Natural killer cell (primary cell): ENCODE results near the gene ENTPD5. TPM values are rescaled to one million over a fixed set of nuclear protein-coding genes. Genes with fewer than 3 reads are reported as not detected.

Experiments used
- ATAC-seq, 3 donors: fragments of 150-1000 bp in 2 of 3; fragments of 200-7000 bp in 1 of 3; cut with Tn5 transposase; 1 replicate in 1 of 3; 2 replicates in 2 of 3; pipeline ENCODE4 v1.10.0; 2021; ENCODE audit warnings: mild to moderate bottlenecking in 2 of 3, moderate library complexity in 2 of 3
- DNase-seq, 2 donors: peaks; one replicate each; pipeline versions ENCODE4 v3.0.0 to v3.0.0-alpha.2; 2013 to 2021; ENCODE audit warnings: mixed read lengths in 1 of 2
- H3K27ac ChIP-seq: one replicate; pipeline ENCODE4 v1.5.1; 2013; ENCODE audit warnings: mild to moderate bottlenecking, low read length
- H3K27me3 ChIP-seq: one replicate; pipeline ENCODE4 v1.6.1; 2013; ENCODE audit warnings: low read length; ENCODE audit not compliant: control insufficient read depth, insufficient read depth
- H3K36me3 ChIP-seq: one replicate; pipeline ENCODE4 v1.6.1; 2013; ENCODE audit warnings: low read length; ENCODE audit not compliant: control insufficient read depth, insufficient read depth
- H3K4me1 ChIP-seq: one replicate; pipeline ENCODE4 v1.6.1; 2013; ENCODE audit warnings: low read length; ENCODE audit not compliant: control insufficient read depth, insufficient read depth
- H3K4me3 ChIP-seq: one replicate; pipeline ENCODE4 v1.5.1; 2013; ENCODE audit warnings: low read length
- H3K9me3 ChIP-seq: one replicate; pipeline ENCODE4 v1.6.1; 2013; ENCODE audit warnings: low read length; ENCODE audit not compliant: control insufficient read depth, insufficient read depth
- H3K27ac Mint-ChIP-seq, 2 donors: one replicate each; pipeline ENCODE4 v1.8.0; 2022; ENCODE audit warnings: mild to moderate bottlenecking in 2 of 2, mixed read lengths in 2 of 2, moderate library complexity in 1 of 2
- H3K27me3 Mint-ChIP-seq, 2 donors: one replicate each; pipeline ENCODE4 v1.8.0; 2022; ENCODE audit warnings: low read depth in 2 of 2, mixed read lengths in 2 of 2
- H3K36me3 Mint-ChIP-seq: one replicate; pipeline ENCODE4 v1.8.0; 2022; ENCODE audit warnings: mixed read lengths
- H3K4me1 Mint-ChIP-seq, 2 donors: one replicate each; pipeline ENCODE4 v1.8.0; 2022; ENCODE audit warnings: mixed read lengths in 2 of 2
- H3K4me3 Mint-ChIP-seq: one replicate; pipeline ENCODE4 v1.8.0; 2022; ENCODE audit warnings: mild to moderate bottlenecking, moderate library complexity, mixed read lengths
- H3K9me3 Mint-ChIP-seq, 2 donors: one replicate each; pipeline ENCODE4 v1.8.0; 2022; ENCODE audit warnings: mixed read lengths in 2 of 2
- WGBS: methylation state at CpG from one replicate; pipeline ENCODE4 v1.1.7; 2013; ENCODE audit warnings: missing lambda C conversion rate; ENCODE audit not compliant: insufficient coverage; 5-methylcytosine and 5-hydroxymethylcytosine counted together
- intact Hi-C: fragments of 100-400 bp; cut with micrococcal nuclease; formaldehyde crosslinking; loops from one replicate; pipeline ENCODE4 v1.14.2; 2022
- total RNA-seq, 4 donors: library from RNA; stranded (reverse); fragments of 120-200 nt in 1 of 4; gene quantifications; one replicate each; pipeline versions ENCODE4 v1.2.3 to v1.2.4, GENCODE V29; 2013 to 2022
- TF ChIP-seq, protein P1 (sequence below): fragments of 200-600 bp; IDR thresholded peaks from one replicate; pipeline ENCODE4 v1.8.0; 2022; ENCODE audit warnings: antibody characterized with exemption

Gene ENTPD5
- total RNA-seq, 3 donors from 2014 or later (not counting 1 experiment from before 2014, with no cell fraction given) = 8.6 to 15.7 (median 13.0) TPM

DNA sequence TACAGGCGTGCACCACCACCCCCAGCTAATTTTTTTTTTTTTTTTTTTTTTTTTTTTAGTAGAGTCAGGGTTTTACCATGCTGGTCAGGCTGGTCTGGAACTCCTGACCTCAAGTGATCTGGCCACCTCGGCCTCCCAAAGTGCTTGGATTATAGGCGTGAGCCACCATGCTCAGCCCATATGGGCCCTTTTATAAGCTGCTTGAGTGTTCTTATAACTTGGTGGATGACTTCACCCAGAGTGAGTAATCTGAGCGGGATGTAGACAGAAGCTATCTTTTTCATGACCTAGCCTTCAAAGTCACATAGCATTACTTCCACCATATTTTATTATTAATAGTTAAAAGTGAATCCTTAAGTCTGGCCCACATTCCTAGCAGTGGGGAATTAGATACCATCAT, 16.5 kb upstream of the ENTPD5 start:
- H3K27me3 Mint-ChIP-seq = no peaks in the 10 kb centered on the region
- no peak for ATAC-seq
- H3K4me1 Mint-ChIP-seq = peaks cover 0 to 4% of the 10 kb centered on the region in 2 donors
- no peak overlapping the region for H3K4me3 Mint-ChIP-seq
- WGBS = 88% methylated on average over 2 of the region's 4 CpGs
- H3K27ac Mint-ChIP-seq = no peak overlapping the region
- no peaks in the 10 kb centered on the region for H3K9me3 Mint-ChIP-seq
- no peaks in the 10 kb centered on the region for H3K4me1 ChIP-seq
- no peaks in the 10 kb centered on the region for H3K36me3 ChIP-seq
- H3K36me3 Mint-ChIP-seq = no peaks in the 10 kb centered on the region
- no peaks in the 10 kb centered on the region for H3K9me3 ChIP-seq
- H3K4me3 ChIP-seq = no peak overlapping the region
- no peak for DNase-seq
- TF ChIP-seq, protein P1, sequence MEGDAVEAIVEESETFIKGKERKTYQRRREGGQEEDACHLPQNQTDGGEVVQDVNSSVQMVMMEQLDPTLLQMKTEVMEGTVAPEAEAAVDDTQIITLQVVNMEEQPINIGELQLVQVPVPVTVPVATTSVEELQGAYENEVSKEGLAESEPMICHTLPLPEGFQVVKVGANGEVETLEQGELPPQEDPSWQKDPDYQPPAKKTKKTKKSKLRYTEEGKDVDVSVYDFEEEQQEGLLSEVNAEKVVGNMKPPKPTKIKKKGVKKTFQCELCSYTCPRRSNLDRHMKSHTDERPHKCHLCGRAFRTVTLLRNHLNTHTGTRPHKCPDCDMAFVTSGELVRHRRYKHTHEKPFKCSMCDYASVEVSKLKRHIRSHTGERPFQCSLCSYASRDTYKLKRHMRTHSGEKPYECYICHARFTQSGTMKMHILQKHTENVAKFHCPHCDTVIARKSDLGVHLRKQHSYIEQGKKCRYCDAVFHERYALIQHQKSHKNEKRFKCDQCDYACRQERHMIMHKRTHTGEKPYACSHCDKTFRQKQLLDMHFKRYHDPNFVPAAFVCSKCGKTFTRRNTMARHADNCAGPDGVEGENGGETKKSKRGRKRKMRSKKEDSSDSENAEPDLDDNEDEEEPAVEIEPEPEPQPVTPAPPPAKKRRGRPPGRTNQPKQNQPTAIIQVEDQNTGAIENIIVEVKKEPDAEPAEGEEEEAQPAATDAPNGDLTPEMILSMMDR = no peak
- no peaks in the 10 kb centered on the region for H3K27me3 ChIP-seq
- intact Hi-C loops = no loop called here
- H3K27ac ChIP-seq = no peak overlapping the region

DNA sequence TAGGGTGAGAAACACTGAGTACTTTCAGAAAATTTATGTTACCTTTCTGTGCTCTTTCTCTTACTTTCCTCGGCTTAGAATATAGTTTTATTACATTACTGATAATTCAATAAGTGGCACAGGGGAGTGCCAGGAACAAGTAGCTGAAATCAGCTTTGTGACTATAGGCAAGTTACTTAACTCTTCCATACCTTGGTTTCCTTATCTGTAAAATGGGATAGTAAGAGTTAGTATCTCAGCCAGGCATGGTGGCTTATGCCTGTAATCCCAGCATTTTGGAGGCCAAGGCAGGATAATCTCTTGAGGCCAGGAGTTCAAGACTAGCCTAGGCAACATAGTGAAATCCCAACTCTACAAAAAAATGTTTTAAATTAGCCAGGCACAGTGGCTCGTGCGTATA, 15.5 kb upstream of the ENTPD5 start:
- peaks cover 0 to 4% of the 10 kb centered on the region in 2 donors for H3K4me1 Mint-ChIP-seq
- H3K9me3 Mint-ChIP-seq = no peaks in the 10 kb centered on the region
- no peaks in the 10 kb centered on the region for H3K9me3 ChIP-seq
- TF ChIP-seq, protein P1 = no peak
- no peaks in the 10 kb centered on the region for H3K27me3 Mint-ChIP-seq
- H3K36me3 Mint-ChIP-seq = no peaks in the 10 kb centered on the region
- no peaks in the 10 kb centered on the region for H3K36me3 ChIP-seq
- no peaks in the 10 kb centered on the region for H3K4me1 ChIP-seq
- WGBS = 96% methylated on average over 2 of the region's 3 CpGs
- H3K27ac Mint-ChIP-seq = no peak overlapping the region
- DNase-seq (no peak), ATAC-seq (no peak)
- no peak overlapping the region for H3K4me3 Mint-ChIP-seq
- intact Hi-C loops = no loop called here
- H3K27ac ChIP-seq = no peak overlapping the region
- no peak overlapping the region for H3K4me3 ChIP-seq
- H3K27me3 ChIP-seq = no peaks in the 10 kb centered on the region

DNA sequence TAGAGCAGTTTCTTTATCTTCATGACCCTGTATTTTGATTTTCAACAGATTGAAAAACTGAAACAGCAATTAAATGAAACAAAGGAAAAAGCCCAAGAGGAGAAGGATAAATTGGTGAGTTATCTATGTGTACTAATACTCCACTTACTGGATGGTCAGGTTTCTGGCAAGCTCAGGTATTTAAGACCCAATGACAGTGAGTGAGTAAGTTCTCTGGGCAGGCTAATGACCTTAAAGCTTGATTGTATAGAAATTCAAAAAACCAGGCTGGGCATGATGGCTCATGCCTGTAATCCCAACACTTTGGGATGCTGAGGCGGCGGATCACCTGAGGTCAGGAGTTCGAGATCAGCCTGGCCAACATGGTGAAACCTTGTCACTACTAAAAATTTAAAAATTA, 10.0 kb upstream of the ENTPD5 start:
- Mint-ChIP-seq H3K27me3 (no peaks in the 10 kb centered on the region), H3K9me3 (no peaks in the 10 kb centered on the region), H3K4me3 (no peak overlapping the region), H3K36me3 (no peaks in the 10 kb centered on the region), H3K27ac (no peak overlapping the region), H3K4me1 (no peaks in the 10 kb centered on the region)
- no peak overlapping the region for H3K27ac ChIP-seq
- H3K4me1 ChIP-seq = no peaks in the 10 kb centered on the region
- TF ChIP-seq, protein P1 = no peak
- H3K36me3 ChIP-seq = no peaks in the 10 kb centered on the region
- intact Hi-C loops = no loop called here
- H3K4me3 ChIP-seq = no peak overlapping the region
- WGBS = 91% methylated on average over 3 of the region's 3 CpGs
- no peak for ATAC-seq
- no peaks in the 10 kb centered on the region for H3K9me3 ChIP-seq
- DNase-seq = no peak
- no peaks in the 10 kb centered on the region for H3K27me3 ChIP-seq

DNA sequence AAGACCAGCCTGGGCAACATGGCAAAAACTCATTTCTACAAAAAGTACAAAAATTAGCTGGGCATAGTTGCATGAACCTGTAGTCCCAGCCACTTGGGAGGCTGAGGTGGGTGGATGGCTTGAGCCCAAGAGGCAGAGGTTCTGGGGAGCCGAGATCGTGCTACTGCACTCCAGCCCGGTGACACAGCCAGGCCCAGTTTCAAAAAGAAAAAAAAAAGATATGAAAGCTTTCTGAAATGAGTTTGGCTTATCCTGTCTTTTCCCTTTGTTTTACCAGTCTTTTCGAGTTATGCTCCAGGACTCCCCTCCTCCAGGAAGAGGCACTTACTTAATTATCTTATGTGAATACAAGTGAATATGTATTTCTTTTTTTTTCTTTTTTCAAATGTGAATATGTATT, 3.3 kb upstream of the ENTPD5 start:
- Histone ChIP-seq H3K36me3 (no peaks in the 10 kb centered on the region), H3K27ac (no peak overlapping the region), H3K27me3 (no peaks in the 10 kb centered on the region), H3K4me1 (peaks cover 14% of the 10 kb centered on the region), H3K4me3 (no peak overlapping the region), H3K9me3 (no peaks in the 10 kb centered on the region)
- 78% methylated on average over 3 of the region's 4 CpGs for WGBS
- Mint-ChIP-seq H3K9me3 (no peaks in the 10 kb centered on the region), H3K27ac (no peak overlapping the region), H3K36me3 (no peaks in the 10 kb centered on the region), H3K4me1 (peaks cover 18 to 20% of the 10 kb centered on the region in 2 donors), H3K4me3 (no peak overlapping the region), H3K27me3 (no peaks in the 10 kb centered on the region)
- TF ChIP-seq, protein P1 = no peak
- intact Hi-C loops = no loop called here
- DNase-seq (no peak), ATAC-seq (no peak)
